Melanocyte of skin (primary cell): ENCODE results near the gene ACSM5. TPM values are rescaled to one million over a fixed set of nuclear protein-coding genes. Genes with fewer than 3 reads are reported as not detected.

Experiments used
- total RNA-seq, 2 donors: library from RNA; depleted of rRNA; stranded (reverse); fragments of >200 nt; gene quantifications; 2 replicates each; pipeline ENCODE4 v1.2.3, GENCODE V29; 2012

The ACSM5 gene, protein sequence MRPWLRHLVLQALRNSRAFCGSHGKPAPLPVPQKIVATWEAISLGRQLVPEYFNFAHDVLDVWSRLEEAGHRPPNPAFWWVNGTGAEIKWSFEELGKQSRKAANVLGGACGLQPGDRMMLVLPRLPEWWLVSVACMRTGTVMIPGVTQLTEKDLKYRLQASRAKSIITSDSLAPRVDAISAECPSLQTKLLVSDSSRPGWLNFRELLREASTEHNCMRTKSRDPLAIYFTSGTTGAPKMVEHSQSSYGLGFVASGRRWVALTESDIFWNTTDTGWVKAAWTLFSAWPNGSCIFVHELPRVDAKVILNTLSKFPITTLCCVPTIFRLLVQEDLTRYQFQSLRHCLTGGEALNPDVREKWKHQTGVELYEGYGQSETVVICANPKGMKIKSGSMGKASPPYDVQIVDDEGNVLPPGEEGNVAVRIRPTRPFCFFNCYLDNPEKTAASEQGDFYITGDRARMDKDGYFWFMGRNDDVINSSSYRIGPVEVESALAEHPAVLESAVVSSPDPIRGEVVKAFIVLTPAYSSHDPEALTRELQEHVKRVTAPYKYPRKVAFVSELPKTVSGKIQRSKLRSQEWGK
- total RNA-seq, result under 1 TPM in 1 of 2 donors, not detected in 1; 0.34 TPM

DNA sequence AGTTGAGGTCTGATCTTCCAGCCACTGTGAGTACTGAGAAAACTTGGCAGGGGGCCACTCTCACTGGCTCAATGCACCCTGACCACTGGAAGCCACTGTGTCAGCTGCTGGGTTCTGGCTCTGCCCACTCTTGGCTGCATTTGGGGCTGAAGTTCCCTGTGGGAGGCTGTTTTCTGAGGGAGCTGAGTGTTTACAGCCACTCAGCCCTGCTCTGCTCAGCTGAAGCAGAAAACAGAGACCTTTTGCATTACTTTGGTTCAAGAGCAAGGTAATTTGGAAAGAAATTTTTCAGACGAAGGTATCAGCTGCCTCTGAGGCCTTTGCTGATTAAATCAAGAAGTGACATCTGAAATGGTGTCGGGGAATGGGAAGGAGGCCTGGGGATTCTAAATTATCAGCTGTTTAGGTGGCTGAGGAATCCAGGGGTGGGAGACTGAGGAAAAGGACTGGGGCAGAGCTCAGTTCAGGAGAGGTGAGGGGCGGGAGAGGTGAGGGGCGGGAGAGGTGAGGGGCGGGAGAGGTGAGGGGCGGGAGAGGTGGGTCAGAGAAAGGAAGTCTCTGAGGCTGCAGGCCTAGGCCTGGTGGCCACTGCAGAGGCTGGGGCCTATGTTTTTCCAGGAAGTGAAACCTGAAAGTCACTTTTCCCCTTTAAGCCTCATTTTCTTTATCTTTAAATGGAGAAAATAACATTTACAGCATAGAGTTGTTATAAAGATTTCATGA lies at the start of gene ACSM5:
Gene ACSM5, plus strand, starts transcription at position 137 of the 723 bp plus-strand sequence. CDS start 1,951 bp downstream, outside the sequence.

DNA sequence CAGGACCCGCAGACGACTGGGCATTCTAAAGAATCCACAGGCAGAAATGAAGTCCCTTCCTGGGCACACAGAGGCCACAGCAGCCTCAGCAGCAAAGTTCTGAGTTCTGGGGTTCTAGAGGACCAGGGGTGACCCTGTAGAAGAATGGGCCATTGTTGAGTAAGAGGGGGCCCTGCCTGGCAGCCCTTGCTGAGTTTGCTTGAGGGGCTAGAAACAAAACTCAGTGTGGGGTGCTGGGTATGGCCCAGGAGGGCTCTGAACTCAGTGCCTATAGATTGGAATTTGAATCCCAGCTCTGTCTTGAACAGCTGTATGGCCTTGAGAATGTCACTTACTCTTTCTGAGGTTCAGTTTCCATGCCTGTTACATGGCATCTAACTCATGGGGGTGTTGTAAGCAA lies 4.7 kb upstream of the ACSM5 start, which contains the start of gene PDILT:
Gene PDILT, minus strand, starts transcription at position 101 of the 400 bp plus-strand sequence. CDS start 5,437 bp downstream, outside the sequence.

DNA sequence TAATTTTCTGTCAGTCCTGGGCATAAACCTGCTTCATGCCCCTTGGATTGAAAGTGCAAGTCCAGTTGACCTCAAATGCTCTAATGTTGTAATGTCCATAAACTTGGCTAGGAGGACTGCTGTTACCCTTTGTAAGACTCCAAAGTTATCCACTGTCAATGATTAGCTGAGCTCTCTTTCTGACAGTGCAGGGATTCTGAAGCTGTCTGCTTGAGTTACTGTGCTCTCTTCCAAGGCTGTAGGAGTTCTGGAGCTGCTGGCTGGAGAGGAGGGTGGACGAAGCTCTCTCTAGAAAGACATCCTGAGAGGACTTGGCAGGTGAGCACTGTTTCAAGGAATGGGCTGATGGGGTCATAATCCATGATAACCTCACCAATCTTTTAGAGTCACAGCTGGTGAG lies 42.0 kb downstream of the ACSM5 start, which contains the start of gene ACSM2A:
Gene ACSM2A, plus strand, starts transcription at position 158 of the 400 bp plus-strand sequence. CDS start 8,594 bp downstream, outside the sequence.

Other genes with a start within 250 kb of the ACSM5 start
- gene GP2, start 82.0 kb upstream of the ACSM5 start, total RNA-seq, result under 1 TPM in 1 of 2 donors, not detected in 1; under 0.01 TPM
- not detected for gene UMOD, start 56.8 kb upstream of the ACSM5 start, total RNA-seq
- gene PDILT, start 4.8 kb upstream of the ACSM5 start, total RNA-seq, result not detected
- gene ACSM2A, start 42.0 kb downstream of the ACSM5 start, total RNA-seq, result not detected
- not detected for gene ACSM2B, start 166.8 kb downstream of the ACSM5 start, total RNA-seq